ENCODE data around the gene NAP1L4. TPM values are rescaled to one million over a fixed set of nuclear protein-coding genes. Genes with fewer than 3 reads are reported as not detected.
"Not testable (repeated sequence)": the region's sequence is repeated elsewhere in the genome, so short reads cannot be mapped to it uniquely, and the experiment has no call there.

The NAP1L4 gene
- total RNA-seq, 1 donor from 2014 or later = 109 TPM

GRCh38 chr11:2940921-2941821, 51.0 kb downstream of the NAP1L4 start:
- Histone ChIP-seq H3K36me3 (ENCODE audit: control insufficient read depth, insufficient read depth, low read length) (peaks cover 3% of the 10 kb centered on the region), H3K27me3 (ENCODE audit: control insufficient read depth, insufficient read depth, low read length) (no peaks in the 10 kb centered on the region), H3K4me3 (ENCODE audit: low read depth, low read length) (no peak overlapping the region)
- TF ChIP-seq, protein P1, sequence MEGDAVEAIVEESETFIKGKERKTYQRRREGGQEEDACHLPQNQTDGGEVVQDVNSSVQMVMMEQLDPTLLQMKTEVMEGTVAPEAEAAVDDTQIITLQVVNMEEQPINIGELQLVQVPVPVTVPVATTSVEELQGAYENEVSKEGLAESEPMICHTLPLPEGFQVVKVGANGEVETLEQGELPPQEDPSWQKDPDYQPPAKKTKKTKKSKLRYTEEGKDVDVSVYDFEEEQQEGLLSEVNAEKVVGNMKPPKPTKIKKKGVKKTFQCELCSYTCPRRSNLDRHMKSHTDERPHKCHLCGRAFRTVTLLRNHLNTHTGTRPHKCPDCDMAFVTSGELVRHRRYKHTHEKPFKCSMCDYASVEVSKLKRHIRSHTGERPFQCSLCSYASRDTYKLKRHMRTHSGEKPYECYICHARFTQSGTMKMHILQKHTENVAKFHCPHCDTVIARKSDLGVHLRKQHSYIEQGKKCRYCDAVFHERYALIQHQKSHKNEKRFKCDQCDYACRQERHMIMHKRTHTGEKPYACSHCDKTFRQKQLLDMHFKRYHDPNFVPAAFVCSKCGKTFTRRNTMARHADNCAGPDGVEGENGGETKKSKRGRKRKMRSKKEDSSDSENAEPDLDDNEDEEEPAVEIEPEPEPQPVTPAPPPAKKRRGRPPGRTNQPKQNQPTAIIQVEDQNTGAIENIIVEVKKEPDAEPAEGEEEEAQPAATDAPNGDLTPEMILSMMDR (IDR thresholded peaks at IDR 0.05; ENCODE audit: insufficient read depth, low read length, poor library complexity, severe bottlenecking) = no peak
- DNase-seq (ENCODE audit: low read depth) = no peak

DNA sequence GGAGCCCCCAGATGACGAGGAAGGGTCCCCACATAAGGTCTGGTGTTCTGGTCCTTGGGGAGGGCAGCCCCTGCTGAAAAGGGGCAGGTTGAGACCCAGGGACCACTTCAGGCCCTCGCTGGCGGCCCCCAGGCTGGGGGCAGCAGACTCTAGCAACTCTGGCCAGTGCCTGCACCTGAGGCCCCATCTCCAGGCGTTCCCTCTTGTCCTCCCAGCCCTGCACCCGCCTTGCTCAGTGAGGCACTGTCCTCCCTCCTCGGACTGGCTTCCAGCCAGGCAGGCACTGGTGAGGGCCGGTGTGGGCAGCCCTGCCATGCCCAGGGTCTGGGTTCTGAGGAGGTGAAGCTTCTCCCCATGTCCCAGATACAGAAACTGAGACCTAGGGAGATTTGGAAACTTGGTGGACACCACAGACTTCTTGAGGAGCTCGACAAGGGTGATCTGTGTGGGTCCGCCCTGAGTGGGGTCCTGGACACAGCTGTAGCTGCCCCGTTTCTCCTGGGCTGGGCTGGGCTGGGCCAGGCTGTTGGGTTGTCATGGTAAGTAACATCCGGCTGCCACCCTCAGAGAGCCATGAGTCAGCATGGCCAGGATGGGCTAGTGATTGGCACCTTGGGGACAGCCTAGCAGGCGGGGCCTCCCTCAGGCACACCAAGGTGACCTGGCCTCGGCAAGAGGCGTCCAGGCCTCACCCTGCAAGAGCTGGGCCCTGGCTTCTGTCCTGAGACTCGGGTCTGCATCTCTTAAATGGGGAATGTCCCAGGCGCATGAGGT, 51.8 kb downstream of the NAP1L4 start:
- no peak overlapping the region for H3K4me3 ChIP-seq (ENCODE audit: low read depth, low read length)
- DNase-seq (ENCODE audit: low read depth) = no peak

GRCh38 chr11:2938458-2939418, 53.4 kb downstream of the NAP1L4 start:
- not testable (repeated sequence) for DNase-seq (ENCODE audit: low read depth); H3K27me3 ChIP-seq (ENCODE audit: control insufficient read depth, insufficient read depth, low read length); H3K4me3 ChIP-seq (ENCODE audit: low read depth, low read length); H3K36me3 ChIP-seq (ENCODE audit: control insufficient read depth, insufficient read depth, low read length)

More for the DNA sequence above, 51.8 kb downstream of the NAP1L4 start:
- Histone ChIP-seq H3K36me3 (ENCODE audit: control insufficient read depth, insufficient read depth, low read length) (peaks cover 3% of the 10 kb centered on the region), H3K27me3 (ENCODE audit: control insufficient read depth, insufficient read depth, low read length) (no peaks in the 10 kb centered on the region)
- TF ChIP-seq, protein P1 (IDR thresholded peaks at IDR 0.05; ENCODE audit: insufficient read depth, low read length, poor library complexity, severe bottlenecking) = no peak

DNA sequence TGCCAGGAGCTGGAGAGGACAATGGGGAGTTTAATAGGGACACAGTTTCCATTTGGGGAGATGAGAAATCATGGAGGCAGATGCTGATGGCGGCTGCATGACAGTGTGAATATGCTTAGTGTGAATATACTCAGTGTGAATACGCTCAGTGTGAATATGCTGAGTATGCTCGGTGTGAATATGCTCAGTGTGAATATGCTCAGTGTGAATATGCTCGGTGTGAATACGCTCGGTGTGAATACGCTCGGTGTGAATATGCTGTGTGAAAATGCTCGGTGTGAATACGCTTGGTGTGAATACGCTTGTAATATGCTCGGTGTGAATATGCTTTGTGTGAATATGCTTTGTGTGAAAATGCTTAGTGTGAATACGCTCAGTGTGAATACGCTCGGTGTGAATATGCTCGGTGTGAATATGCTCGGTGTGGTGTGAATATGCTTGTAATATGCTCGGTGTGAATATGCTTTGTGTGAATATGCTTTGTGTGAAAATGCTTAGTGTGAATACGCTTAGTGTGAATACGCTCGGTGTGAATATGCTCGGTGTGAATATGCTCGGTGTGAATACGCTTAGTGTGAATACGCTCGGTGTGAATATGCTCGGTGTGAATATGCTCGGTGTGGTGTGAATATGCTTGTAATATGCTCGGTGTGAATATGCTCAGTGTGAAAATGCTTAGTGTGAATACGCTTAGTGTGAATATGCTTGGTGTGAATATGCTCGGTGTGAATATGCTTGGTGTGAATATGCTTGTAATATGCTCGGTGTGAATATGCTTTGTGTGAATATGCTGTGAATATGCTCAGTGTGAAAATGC, 54.3 kb downstream of the NAP1L4 start:
- H3K27me3 ChIP-seq (ENCODE audit: control insufficient read depth, insufficient read depth, low read length); DNase-seq (ENCODE audit: low read depth); H3K4me3 ChIP-seq (ENCODE audit: low read depth, low read length); H3K36me3 ChIP-seq (ENCODE audit: control insufficient read depth, insufficient read depth, low read length): not testable (repeated sequence)

DNA sequence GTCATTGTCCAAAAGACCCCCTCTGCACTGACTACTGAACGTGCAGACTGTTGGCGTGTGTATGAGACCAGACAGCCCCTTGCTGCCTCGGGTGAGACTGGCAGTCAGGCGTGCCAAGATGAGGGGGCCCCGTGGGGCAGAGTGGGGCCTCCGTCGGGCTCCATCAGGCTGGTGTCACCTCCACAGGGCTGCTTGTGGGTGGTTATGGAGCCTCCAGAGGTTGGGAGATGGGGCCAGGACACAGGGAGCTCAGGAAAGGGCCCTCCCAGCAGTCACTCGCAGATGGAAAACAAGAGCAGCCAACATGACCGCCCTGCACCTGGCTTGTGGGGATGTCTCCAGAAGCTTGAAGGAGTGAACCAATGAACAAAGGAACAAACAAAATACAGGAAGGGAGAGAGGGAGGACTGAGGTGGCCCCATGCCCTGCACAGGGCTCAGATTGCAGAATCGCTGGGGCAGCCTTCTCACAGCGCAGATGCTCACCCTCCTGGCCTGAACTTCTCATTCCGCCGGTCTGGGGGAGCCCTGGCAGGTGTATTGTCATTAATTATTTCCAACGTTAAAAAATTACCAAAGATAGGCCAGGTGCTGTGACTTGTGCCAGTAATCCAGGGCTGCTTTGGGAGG, 57.4 kb downstream of the NAP1L4 start:
- Histone ChIP-seq H3K36me3 (ENCODE audit: control insufficient read depth, insufficient read depth, low read length) (no peaks in the 10 kb centered on the region), H3K4me3 (ENCODE audit: low read depth, low read length) (no peak overlapping the region), H3K27me3 (ENCODE audit: control insufficient read depth, insufficient read depth, low read length) (no peaks in the 10 kb centered on the region)
- no peak for DNase-seq (ENCODE audit: low read depth)
- TF ChIP-seq, protein P1 (IDR thresholded peaks at IDR 0.05; ENCODE audit: insufficient read depth, low read length, poor library complexity, severe bottlenecking) = no peak

Data from kidney epithelial cell (primary cell).